ENCODE measurements around the gene ADORA2B.

ADORA2B gene

GRCh38 chr17:15952048-15952532 is 7.2 kb downstream of the ADORA2B start:
- Histone ChIP-seq H3K36me3 (ENCODE audit: control insufficient read depth in 2 of 2, insufficient read depth in 1 of 2, low read length in 2 of 2) (peaks cover 0 to 10% of the 10 kb centered on the region in 2 experiments; a peak in 1 of 3 replicates), H3K9me3 (ENCODE audit: control insufficient read depth, insufficient read depth, low read depth, low read length) (no peaks in the 10 kb centered on the region), H3K4me3 (ENCODE audit: low read depth, low read length) (no peak overlapping the region), H3K27ac (ENCODE audit: extremely low read depth, low read depth, low read length) (no peak overlapping the region), H3K4me1 (ENCODE audit: control insufficient read depth, insufficient read depth, low read length) (no peaks in the 10 kb centered on the region; the same call in none of the 2 replicates)
- TF ChIP-seq IKZF3 (tag by site-specific recombination; IDR thresholded peaks at IDR 0.05), result no peak
- POLR2A ChIA-PET, result interaction anchor here (1.6 kb wide), 1 partner anchor 48 kb away, joined by 5 read pairs; the partner anchor contains the start of genes TTC19 and ZSWIM7
- CTCF ChIA-PET, result interaction anchor here (0.5 kb wide), 1 partner anchor 16 kb away, joined by 4 read pairs; no protein-coding TSS in a partner anchor

GRCh38 chr17:15952916-15953790 is 8.2 kb downstream of the ADORA2B start:
- Histone ChIP-seq H3K9me3 (ENCODE audit: control insufficient read depth, insufficient read depth, low read depth, low read length) (no peaks in the 10 kb centered on the region), H3K27ac (ENCODE audit: extremely low read depth, low read depth, low read length) (no peak overlapping the region), H3K4me1 (ENCODE audit: control insufficient read depth, insufficient read depth, low read length) (no peaks in the 10 kb centered on the region; the same call in none of the 2 replicates), H3K36me3 (ENCODE audit: control insufficient read depth in 2 of 2, insufficient read depth in 1 of 2, low read length in 2 of 2) (peaks cover 0 to 10% of the 10 kb centered on the region in 2 experiments; a peak in 1 of 3 replicates), H3K4me3 (ENCODE audit: low read depth, low read length) (no peak overlapping the region)
- POLR2A ChIA-PET, result interaction anchor here (0.6 to 1.6 kb wide), 2 partner anchors 47 to 825 kb away, joined by 3 to 5 read pairs; partner anchors contain the start of genes TTC19 and ZSWIM7
- CTCF ChIA-PET, result interaction anchor here (0.7 to 1.6 kb wide), 2 partner anchors 8 to 44 kb away, joined by 4 to 6 read pairs; partner anchors contain the start of gene ADORA2B
- no peak for TF ChIP-seq ZNF521 (tag by site-specific recombination; IDR thresholded peaks at IDR 0.05)
- 0 out of 2 replicates have a peak, but pooled peaks have one; percentile 9 for TF ChIP-seq ZIC2 (tag by site-specific recombination; IDR thresholded peaks at IDR 0.05)
- no peak for TF ChIP-seq ZNF37A (tag by site-specific recombination; IDR thresholded peaks at IDR 0.05)

DNA sequence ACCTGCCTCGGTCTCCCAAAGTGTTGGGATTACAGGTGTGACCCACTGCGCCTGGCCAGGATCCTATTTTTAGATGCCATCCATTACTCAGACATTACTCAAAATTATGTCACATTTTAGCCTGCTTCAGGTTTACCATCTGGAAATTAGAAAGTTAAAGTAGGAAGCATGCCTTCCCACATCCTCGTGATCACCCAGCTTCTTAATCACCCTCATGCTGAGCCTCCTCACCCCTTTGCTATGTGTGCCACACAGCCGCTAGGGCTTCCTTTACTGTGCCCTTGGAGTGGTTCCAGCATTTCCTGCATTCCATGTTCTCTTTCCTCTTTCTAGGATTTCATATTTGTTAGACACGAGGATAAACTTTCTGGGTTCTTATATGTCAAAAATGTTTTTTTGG is 9.3 kb downstream of the ADORA2B start:
- POLR2A ChIA-PET, result no interaction called here
- H3K4me3 ChIP-seq (ENCODE audit: low read depth, low read length), result no peak overlapping the region

DNA sequence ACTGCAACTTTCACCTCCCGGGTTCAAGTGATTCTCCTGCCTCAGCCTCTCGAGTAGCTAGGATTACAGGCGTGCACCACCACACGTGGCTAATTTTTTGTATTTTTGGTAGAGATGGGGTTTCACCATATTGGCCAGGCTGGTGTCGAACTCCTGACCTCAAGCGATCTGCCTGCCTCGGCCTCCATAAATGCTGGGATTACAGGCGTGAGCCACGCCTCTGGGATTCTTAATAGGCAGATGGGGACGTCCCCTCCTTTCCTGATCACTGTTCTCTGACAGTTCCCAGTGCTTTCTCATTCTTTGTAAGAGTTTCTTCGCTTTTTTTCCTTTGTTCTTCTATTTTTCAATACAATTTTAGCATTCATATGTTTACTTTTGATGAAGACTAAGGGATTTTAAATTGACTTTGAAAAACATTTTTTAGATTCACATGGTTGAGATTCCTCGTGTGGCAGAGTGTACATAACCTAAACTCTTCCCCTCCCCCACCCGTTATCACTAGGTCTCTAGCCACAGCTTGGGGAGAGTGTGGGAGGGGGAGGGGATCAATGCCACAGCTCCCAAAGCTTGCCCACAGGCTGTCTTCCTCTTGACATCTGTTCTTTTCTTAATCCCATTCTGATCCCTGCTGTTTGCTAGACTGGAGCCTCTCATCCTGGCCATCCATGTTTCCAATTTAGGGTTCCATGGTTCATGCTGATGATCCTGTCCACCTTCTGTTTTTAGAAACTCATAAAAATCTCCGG is 11.0 kb downstream of the ADORA2B start:
- Histone ChIP-seq H3K36me3 (ENCODE audit: control insufficient read depth in 2 of 2, insufficient read depth in 1 of 2, low read length in 2 of 2) (no peaks in the 10 kb centered on the region), H3K4me1 (ENCODE audit: control insufficient read depth, insufficient read depth, low read length) (no peaks in the 10 kb centered on the region; the same call in none of the 2 replicates), H3K27ac (ENCODE audit: extremely low read depth, low read depth, low read length) (no peak overlapping the region), H3K9me3 (ENCODE audit: control insufficient read depth, insufficient read depth, low read depth, low read length) (no peaks in the 10 kb centered on the region), H3K4me3 (ENCODE audit: low read depth, low read length) (no peak overlapping the region)
- POLR2A ChIA-PET, result interaction anchor here (0.8 kb wide), 2 partner anchors 10 to 89 kb away, joined by 8 to 10 read pairs; no protein-coding TSS in a partner anchor
- TF ChIP-seq KLF10 (tag by site-specific recombination; IDR thresholded peaks at IDR 0.05) (no peak), ZNF692 (tag by site-specific recombination; IDR thresholded peaks at IDR 0.05) (no peak), ZNF555 (tag by site-specific recombination; conservative IDR thresholded peaks at IDR 0.05) (no peak), IKZF3 (tag by site-specific recombination; IDR thresholded peaks at IDR 0.05) (no peak), ZEB2 (tag by site-specific recombination; IDR thresholded peaks at IDR 0.05) (no peak), ZNF585B (tag by site-specific recombination; IDR thresholded peaks at IDR 0.05) (no peak), ZFHX2 (tag by site-specific recombination; conservative IDR thresholded peaks at IDR 0.05) (0 out of 2 replicates have a peak, but pooled peaks have one; percentile 25)
- TF ChIP-seq, protein P1, sequence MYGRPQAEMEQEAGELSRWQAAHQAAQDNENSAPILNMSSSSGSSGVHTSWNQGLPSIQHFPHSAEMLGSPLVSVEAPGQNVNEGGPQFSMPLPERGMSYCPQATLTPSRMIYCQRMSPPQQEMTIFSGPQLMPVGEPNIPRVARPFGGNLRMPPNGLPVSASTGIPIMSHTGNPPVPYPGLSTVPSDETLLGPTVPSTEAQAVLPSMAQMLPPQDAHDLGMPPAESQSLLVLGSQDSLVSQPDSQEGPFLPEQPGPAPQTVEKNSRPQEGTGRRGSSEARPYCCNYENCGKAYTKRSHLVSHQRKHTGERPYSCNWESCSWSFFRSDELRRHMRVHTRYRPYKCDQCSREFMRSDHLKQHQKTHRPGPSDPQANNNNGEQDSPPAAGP (tag by site-specific recombination; IDR thresholded peaks at IDR 0.05), result no peak
- CTCF ChIA-PET, result interaction anchor here (0.8 kb wide), 1 partner anchor 11 kb away, joined by 8 read pairs; the partner anchor contains the start of gene ADORA2B

More for the DNA sequence above, 9.3 kb downstream of the ADORA2B start:
- no peak for TF ChIP-seq ZNF521 (tag by site-specific recombination; IDR thresholded peaks at IDR 0.05)
- TF ChIP-seq, protein P2, sequence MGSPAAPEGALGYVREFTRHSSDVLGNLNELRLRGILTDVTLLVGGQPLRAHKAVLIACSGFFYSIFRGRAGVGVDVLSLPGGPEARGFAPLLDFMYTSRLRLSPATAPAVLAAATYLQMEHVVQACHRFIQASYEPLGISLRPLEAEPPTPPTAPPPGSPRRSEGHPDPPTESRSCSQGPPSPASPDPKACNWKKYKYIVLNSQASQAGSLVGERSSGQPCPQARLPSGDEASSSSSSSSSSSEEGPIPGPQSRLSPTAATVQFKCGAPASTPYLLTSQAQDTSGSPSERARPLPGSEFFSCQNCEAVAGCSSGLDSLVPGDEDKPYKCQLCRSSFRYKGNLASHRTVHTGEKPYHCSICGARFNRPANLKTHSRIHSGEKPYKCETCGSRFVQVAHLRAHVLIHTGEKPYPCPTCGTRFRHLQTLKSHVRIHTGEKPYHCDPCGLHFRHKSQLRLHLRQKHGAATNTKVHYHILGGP (tag by site-specific recombination; IDR thresholded peaks at IDR 0.05), result 0 out of 2 replicates have a peak, but pooled peaks have one; percentile 36
- H3K27ac ChIP-seq (ENCODE audit: extremely low read depth, low read depth, low read length), result no peak overlapping the region
- H3K4me1 ChIP-seq (ENCODE audit: control insufficient read depth, insufficient read depth, low read length), result no peaks in the 10 kb centered on the region; the same call in none of the 2 replicates
- H3K36me3 ChIP-seq (ENCODE audit: control insufficient read depth in 2 of 2, insufficient read depth in 1 of 2, low read length in 2 of 2), result peaks cover 0 to 10% of the 10 kb centered on the region in 2 experiments; a peak in 1 of 3 replicates
- no peaks in the 10 kb centered on the region for H3K9me3 ChIP-seq (ENCODE audit: control insufficient read depth, insufficient read depth, low read depth, low read length)
- CTCF ChIA-PET, result interaction anchor here (1.6 kb wide), 1 partner anchor 9 kb away, joined by 6 read pairs; the partner anchor contains the start of gene ADORA2B

All from HEK293 (cell line).